ENCODE results near the gene GDPD3. TPM values are rescaled to one million over a fixed set of nuclear protein-coding genes. Genes with fewer than 3 reads are reported as not detected.

The GDPD3 gene
- total and polyA plus RNA-seq, 9 of the 15 experiments (the other 6 are each of a cell fraction or from before 2014, with no cell fraction given) = 0.47 to 3.9 (median 1.1) TPM

GRCh38 chr16:30063893-30064728 lies 49.2 kb downstream of the GDPD3 start (continued):
- no peak for TF ChIP-seq HNRNPK (IDR thresholded peaks at IDR 0.05; ENCODE audit: low read depth, low read length, poor library complexity, severe bottlenecking)
- no peak for TF ChIP-seq SP2 (IDR thresholded peaks at IDR 0.05; ENCODE audit: extremely low read depth, low read depth, low read length, poor library complexity, severe bottlenecking)
- no peak for TF ChIP-seq ZNF197 (CRISPR knock-in tag; IDR thresholded peaks at IDR 0.05; ENCODE audit: low read depth)
- TF ChIP-seq CBX5 (IDR thresholded peaks at IDR 0.05; ENCODE audit: borderline replicate concordance, low read depth) = no peak
- no peak for TF ChIP-seq DACH1 (IDR thresholded peaks at IDR 0.05; ENCODE audit: partially characterized antibody)
- TF ChIP-seq MEF2A (IDR thresholded peaks at IDR 0.05; ENCODE audit: control insufficient read depth, low read depth, low read length) = no peak
- TF ChIP-seq RFX1 (IDR thresholded peaks at IDR 0.05) = no peak
- no peak for TF ChIP-seq ZNF655 (CRISPR knock-in tag; IDR thresholded peaks at IDR 0.05)
- no peak for TF ChIP-seq ZNF165 (CRISPR knock-in tag; IDR thresholded peaks at IDR 0.05; ENCODE audit: borderline replicate concordance)
- no peak for TF ChIP-seq RNF2 (IDR thresholded peaks at IDR 0.05)
- peak; percentile 49 for TF ChIP-seq SMAD4 (CRISPR knock-in tag; conservative IDR thresholded peaks at IDR 0.05)
- 0 out of 2 replicates have a peak, but pooled peaks have one; percentile 27 for TF ChIP-seq ZNF384 (IDR thresholded peaks at IDR 0.05; ENCODE audit: low read depth, low read length)
- TF ChIP-seq ZNF311 (CRISPR knock-in tag; IDR thresholded peaks at IDR 0.05) = no peak
- TF ChIP-seq MTA2 (IDR thresholded peaks at IDR 0.05; ENCODE audit: low read depth) = no peak
- no peak for TF ChIP-seq FOXP4 (CRISPR knock-in tag; IDR thresholded peaks at IDR 0.05; ENCODE audit: borderline replicate concordance)
- TF ChIP-seq ILF3 (IDR thresholded peaks at IDR 0.05; ENCODE audit: borderline replicate concordance) = no peak
- TF ChIP-seq DNMT1 (IDR thresholded peaks at IDR 0.05) = no peak
- no peak for TF ChIP-seq NCOA4 (IDR thresholded peaks at IDR 0.05; ENCODE audit: partially characterized antibody)
- no peak for TF ChIP-seq TAF15 (IDR thresholded peaks at IDR 0.05; ENCODE audit: low read depth, low read length)
- TF ChIP-seq SMARCC2 (IDR thresholded peaks at IDR 0.05; ENCODE audit: low read depth) = no peak
- TF ChIP-seq TRIM24 (IDR thresholded peaks at IDR 0.05) = no peak
- no peak for TF ChIP-seq ZC3H11A (IDR thresholded peaks at IDR 0.05; ENCODE audit: low read depth, low read length)
- no peak for TF ChIP-seq TRIM25 (IDR thresholded peaks at IDR 0.05; ENCODE audit: borderline replicate concordance)
- no peak for TF ChIP-seq GATAD2A (IDR thresholded peaks at IDR 0.05)
- no peak for TF ChIP-seq DPF2 (IDR thresholded peaks at IDR 0.05)
- TF ChIP-seq SNRNP70 (optimal IDR thresholded peaks at IDR 0.05; ENCODE audit: low read depth, low read length) = no peak
- TF ChIP-seq RB1 (IDR thresholded peaks at IDR 0.05; ENCODE audit: low read depth) = no peak

Data from K562 (cell line).